BLaER1 treated with 17β-estradiol and CSF1 and Interleukin-3, amounts not matched to agents 10 nM and 100 nM (cell line): Measurements from ENCODE around the gene EHMT2.
A peak's percentile ranks its signal among the peaks of the same experiment; 100 is the strongest.

Experiments
- H3K27ac ChIP-seq, 11 experiments: shearing (Covaris generic); formaldehyde crosslinking; 2 replicates each; pipeline ENCODE4 v1.8.1; 2022
- H3K27me3 ChIP-seq, 11 experiments: shearing (Covaris generic); formaldehyde crosslinking; 2 replicates each; pipeline ENCODE4 v1.8.1; 2022
- H3K36me3 ChIP-seq, 11 experiments: shearing (Covaris generic); formaldehyde crosslinking; 2 replicates each; pipeline ENCODE4 v1.8.1; 2022
- H3K4me1 ChIP-seq, 10 experiments: shearing (Covaris generic); formaldehyde crosslinking; 2 replicates each; pipeline ENCODE4 v1.8.1; 2022
- H3K4me2 ChIP-seq, 11 experiments: shearing (Covaris generic); formaldehyde crosslinking; 2 replicates each; pipeline ENCODE4 v1.8.1; 2022
- H3K4me3 ChIP-seq, 10 experiments: shearing (Covaris generic); formaldehyde crosslinking; 2 replicates each; pipeline ENCODE4 v1.8.1; 2022
- H3K9ac ChIP-seq, 11 experiments: shearing (Covaris generic); formaldehyde crosslinking; 2 replicates each; pipeline ENCODE4 v1.8.1; 2022
- H3K9me3 ChIP-seq, 11 experiments: shearing (Covaris generic); formaldehyde crosslinking; replicated peaks in 1 of 11; 2 replicates each; pipeline ENCODE4 v1.8.1; 2022
- H4K20me1 ChIP-seq, 11 experiments: shearing (Covaris generic); formaldehyde crosslinking; 2 replicates each; pipeline ENCODE4 v1.8.1; 2022
- Cebpa-rat ChIP-seq, 11 experiments: shearing (Covaris generic); IDR thresholded peaks; 2 replicates each; pipeline ENCODE4 v1.8.1; 2022

The EHMT2 gene

GRCh38 chr6:31879901-31880300 is 17.6 kb downstream of the EHMT2 start:
- no peaks in the 10 kb centered on the region for H3K27me3 ChIP-seq
- H3K36me3 ChIP-seq: peaks cover 50 to 59% (median 57%) of the 10 kb centered on the region in 11 experiments
- H3K4me2 ChIP-seq: no peak overlapping the region
- H3K4me3 ChIP-seq: no peak overlapping the region
- peaks cover 0 to 21% (median 0%) of the 10 kb centered on the region in 11 experiments; a peak in 3 of 22 replicates for H4K20me1 ChIP-seq
- H3K9me3 ChIP-seq: no peaks in the 10 kb centered on the region
- H3K9ac ChIP-seq: no peak overlapping the region
- H3K4me1 ChIP-seq: peaks cover 0 to 6% (median 0%) of the 10 kb centered on the region in 10 experiments; a peak in 4 of 20 replicates
- H3K27ac ChIP-seq: no peak overlapping the region
- no peak for TF ChIP-seq Cebpa-rat (IDR thresholded peaks at IDR 0.05)

- Histone ChIP-seq H3K27me3 (no peaks in the 10 kb centered on the region), H3K36me3 (peaks cover 43 to 51% (median 49%) of the 10 kb centered on the region in 11 experiments), H3K9ac (no peak overlapping the region), H4K20me1 (peaks cover 0 to 21% (median 0%) of the 10 kb centered on the region in 11 experiments; a peak in 3 of 22 replicates), H3K4me1 (peaks cover 0 to 11% (median 2%) of the 10 kb centered on the region in 10 experiments; a peak in 8 of 20 replicates), H3K4me3 (no peak overlapping the region), H3K27ac (no peak overlapping the region), H3K9me3 (no peaks in the 10 kb centered on the region), H3K4me2 (no peak overlapping the region)
- no peak for TF ChIP-seq Cebpa-rat (IDR thresholded peaks at IDR 0.05)
Observed at GRCh38 chr6:31879143-31879542, 18.4 kb downstream of the EHMT2 start.

- peaks cover 0 to 21% (median 0%) of the 10 kb centered on the region in 11 experiments; a peak in 3 of 22 replicates for H4K20me1 ChIP-seq
- peaks cover 41 to 47% (median 45%) of the 10 kb centered on the region in 11 experiments for H3K36me3 ChIP-seq
- peak within 1 kb of the TSS in 4 of 11 experiments; percentile 2 to 23 (median 10); a peak in 4 of 22 replicates for H3K9ac ChIP-seq
- H3K4me2 ChIP-seq: no peak within 1 kb of the TSS
- TF ChIP-seq Cebpa-rat (IDR thresholded peaks at IDR 0.05): no peak
- H3K9me3 ChIP-seq: no peaks in the 10 kb centered on the region
- no peak within 1 kb of the TSS; a peak in 1 of 22 replicates for H3K27ac ChIP-seq
- peaks cover 0 to 13% (median 3%) of the 10 kb centered on the region in 10 experiments; a peak in 8 of 20 replicates for H3K4me1 ChIP-seq
- H3K4me3 ChIP-seq: no peak within 1 kb of the TSS
- no peaks in the 10 kb centered on the region for H3K27me3 ChIP-seq
Observed at GRCh38 chr6:31878726-31879125, 18.8 kb downstream of the EHMT2 start, which contains the start of gene SLC44A4. TSS of gene SLC44A4 (minus strand) at chr6:31878997. CDS start at chr6:31878980, 17 bp downstream.

GRCh38 chr6:31878222-31878621 is 19.3 kb downstream of the EHMT2 start:
- Histone ChIP-seq H3K4me2 (no peak overlapping the region), H3K4me3 (no peak overlapping the region), H3K27ac (no peak overlapping the region; a peak in 1 of 22 replicates), H3K27me3 (no peaks in the 10 kb centered on the region), H3K4me1 (peaks cover 0 to 13% (median 3%) of the 10 kb centered on the region in 10 experiments; a peak in 8 of 20 replicates), H4K20me1 (peaks cover 0 to 18% (median 0%) of the 10 kb centered on the region in 11 experiments; a peak in 3 of 22 replicates), H3K9ac (peak overlapping the region in 4 of 11 experiments; percentile 2 to 23 (median 10); a peak in 3 of 22 replicates), H3K9me3 (no peaks in the 10 kb centered on the region), H3K36me3 (peaks cover 36 to 42% (median 40%) of the 10 kb centered on the region in 11 experiments)
- TF ChIP-seq Cebpa-rat (IDR thresholded peaks at IDR 0.05): no peak

- Histone ChIP-seq H3K4me2 (no peak overlapping the region), H3K9ac (peak overlapping the region in 4 of 11 experiments; percentile 9 to 23 (median 13); a peak in 3 of 22 replicates), H3K27me3 (no peaks in the 10 kb centered on the region), H3K9me3 (no peaks in the 10 kb centered on the region), H3K27ac (no peak overlapping the region; a peak in 1 of 22 replicates), H4K20me1 (peaks cover 0 to 13% (median 0%) of the 10 kb centered on the region in 11 experiments; a peak in 1 of 22 replicates), H3K4me1 (peaks cover 0 to 13% (median 3%) of the 10 kb centered on the region in 10 experiments; a peak in 8 of 20 replicates), H3K4me3 (no peak overlapping the region), H3K36me3 (peaks cover 31 to 37% (median 35%) of the 10 kb centered on the region in 11 experiments)
- no peak for TF ChIP-seq Cebpa-rat (IDR thresholded peaks at IDR 0.05)
Observed at GRCh38 chr6:31877651-31878161, 19.8 kb downstream of the EHMT2 start.

- TF ChIP-seq Cebpa-rat (IDR thresholded peaks at IDR 0.05): no peak
- H4K20me1 ChIP-seq: peaks cover 0 to 10% (median 0%) of the 10 kb centered on the region in 11 experiments; a peak in 1 of 22 replicates
- peaks cover 26 to 31% (median 30%) of the 10 kb centered on the region in 11 experiments for H3K36me3 ChIP-seq
- peak overlapping the region in 1 of 11 experiments; percentile 16; a peak in 1 of 22 replicates for H3K9ac ChIP-seq
- H3K27me3 ChIP-seq: no peaks in the 10 kb centered on the region
- H3K9me3 ChIP-seq: no peaks in the 10 kb centered on the region
- no peak overlapping the region for H3K27ac ChIP-seq
- H3K4me3 ChIP-seq: no peak overlapping the region
- no peak overlapping the region for H3K4me2 ChIP-seq
- peaks cover 0 to 13% (median 3%) of the 10 kb centered on the region in 10 experiments; a peak in 8 of 20 replicates for H3K4me1 ChIP-seq
Observed at GRCh38 chr6:31877125-31877650, 20.3 kb downstream of the EHMT2 start.

GRCh38 chr6:31876357-31876756 is 21.1 kb downstream of the EHMT2 start:
- Histone ChIP-seq H4K20me1 (peaks cover 0 to 7% (median 0%) of the 10 kb centered on the region in 11 experiments; a peak in 1 of 22 replicates), H3K27me3 (no peaks in the 10 kb centered on the region), H3K9me3 (no peaks in the 10 kb centered on the region), H3K27ac (no peak overlapping the region), H3K9ac (no peak overlapping the region), H3K4me3 (no peak overlapping the region), H3K36me3 (peaks cover 20 to 23% (median 22%) of the 10 kb centered on the region in 11 experiments), H3K4me1 (peaks cover 0 to 14% (median 4%) of the 10 kb centered on the region in 10 experiments; a peak in 9 of 20 replicates), H3K4me2 (no peak overlapping the region)
- no peak for TF ChIP-seq Cebpa-rat (IDR thresholded peaks at IDR 0.05)

GRCh38 chr6:31875877-31876276 is 21.6 kb downstream of the EHMT2 start:
- Histone ChIP-seq H3K36me3 (peaks cover 15 to 18% (median 17%) of the 10 kb centered on the region in 11 experiments), H3K27me3 (no peaks in the 10 kb centered on the region), H4K20me1 (peaks cover 0 to 2% (median 0%) of the 10 kb centered on the region in 11 experiments; a peak in 1 of 22 replicates), H3K9ac (peak overlapping the region in 1 of 11 experiments; percentile 19; a peak in 1 of 22 replicates), H3K4me2 (no peak overlapping the region), H3K9me3 (no peaks in the 10 kb centered on the region), H3K4me3 (no peak overlapping the region), H3K4me1 (peaks cover 0 to 19% (median 7%) of the 10 kb centered on the region in 10 experiments; a peak in 16 of 20 replicates), H3K27ac (no peak overlapping the region)
- TF ChIP-seq Cebpa-rat (IDR thresholded peaks at IDR 0.05): no peak
